Measurements from ENCODE around the gene KLF7. TPM values are rescaled to one million over a fixed set of nuclear protein-coding genes. Genes with fewer than 3 reads are reported as not detected.

Gene KLF7
- total RNA-seq, 2 experiments from 2014 or later, result not detected

DNA sequence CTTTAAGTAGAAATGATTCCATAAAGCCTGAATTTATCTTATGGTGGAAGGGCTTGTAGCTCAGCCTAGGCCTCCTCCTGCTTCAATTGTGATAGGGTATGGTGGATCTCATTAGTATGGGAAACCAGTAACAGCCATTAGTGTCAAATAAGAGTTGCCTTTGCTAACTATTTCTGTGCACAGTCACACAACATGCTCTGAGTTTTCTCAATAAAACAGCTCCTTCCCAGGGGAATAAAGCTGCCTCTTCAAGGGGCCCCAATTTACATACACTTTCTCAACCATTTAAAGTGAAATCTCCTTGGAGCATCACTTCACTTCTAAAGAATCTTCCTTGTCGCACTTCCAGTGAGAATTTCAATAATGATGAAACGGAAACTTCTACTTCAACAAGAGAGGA lies 53.4 kb downstream of the KLF7 start:
- no peaks in the 10 kb centered on the region for H3K79me2 ChIP-seq (ENCODE audit: insufficient read depth, low read depth, low read length)
- H3K4me3 ChIP-seq (ENCODE audit: low read depth, low read length, poor library complexity, severe bottlenecking), result no peak overlapping the region
- ChIA-PET POLR2A (interaction anchor here (0.9 kb wide), 1 partner anchor 13 kb away, joined by 3 read pairs; no protein-coding TSS in a partner anchor), CTCF (ENCODE audit: unreplicated experiment) (interaction anchor here (0.6 kb wide), 1 partner anchor 11 kb away, joined by 3 read pairs; no protein-coding TSS in a partner anchor)
- no peaks in the 10 kb centered on the region for H3K9me2 ChIP-seq (ENCODE audit: insufficient read depth, low read length)
- H3K27ac ChIP-seq (ENCODE audit: low read depth, low read length, poor library complexity, severe bottlenecking), result no peak overlapping the region
- no peak for DNase-seq (ENCODE audit: low spot score)
- no peak overlapping the region for H3K4me2 ChIP-seq (ENCODE audit: low read length)
- H3K9me3 ChIP-seq (ENCODE audit: low read length), result no peaks in the 10 kb centered on the region
- no peak overlapping the region for H2AFZ ChIP-seq (ENCODE audit: low read length)
- TF ChIP-seq EZH2phosphoT487 (IDR thresholded peaks at IDR 0.05; ENCODE audit: borderline replicate concordance, low read depth, low read length), result no peak
- TF ChIP-seq, protein P1, sequence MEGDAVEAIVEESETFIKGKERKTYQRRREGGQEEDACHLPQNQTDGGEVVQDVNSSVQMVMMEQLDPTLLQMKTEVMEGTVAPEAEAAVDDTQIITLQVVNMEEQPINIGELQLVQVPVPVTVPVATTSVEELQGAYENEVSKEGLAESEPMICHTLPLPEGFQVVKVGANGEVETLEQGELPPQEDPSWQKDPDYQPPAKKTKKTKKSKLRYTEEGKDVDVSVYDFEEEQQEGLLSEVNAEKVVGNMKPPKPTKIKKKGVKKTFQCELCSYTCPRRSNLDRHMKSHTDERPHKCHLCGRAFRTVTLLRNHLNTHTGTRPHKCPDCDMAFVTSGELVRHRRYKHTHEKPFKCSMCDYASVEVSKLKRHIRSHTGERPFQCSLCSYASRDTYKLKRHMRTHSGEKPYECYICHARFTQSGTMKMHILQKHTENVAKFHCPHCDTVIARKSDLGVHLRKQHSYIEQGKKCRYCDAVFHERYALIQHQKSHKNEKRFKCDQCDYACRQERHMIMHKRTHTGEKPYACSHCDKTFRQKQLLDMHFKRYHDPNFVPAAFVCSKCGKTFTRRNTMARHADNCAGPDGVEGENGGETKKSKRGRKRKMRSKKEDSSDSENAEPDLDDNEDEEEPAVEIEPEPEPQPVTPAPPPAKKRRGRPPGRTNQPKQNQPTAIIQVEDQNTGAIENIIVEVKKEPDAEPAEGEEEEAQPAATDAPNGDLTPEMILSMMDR (conservative IDR thresholded peaks at IDR 0.05; ENCODE audit: low read length), result no peak
- intact Hi-C loops (cut with micrococcal nuclease; ENCODE audit: unreplicated experiment), result no loop called here
- H4K20me1 ChIP-seq (ENCODE audit: insufficient read depth, low read length), result no peaks in the 10 kb centered on the region
- no peaks in the 10 kb centered on the region for H3K36me3 ChIP-seq (ENCODE audit: insufficient read depth, low read length)
- BruUV-seq (replicated peaks), result no TSS peak
- no peaks in the 10 kb centered on the region for H3K4me1 ChIP-seq (ENCODE audit: insufficient read depth, low read length, poor library complexity, severe bottlenecking)

DNA sequence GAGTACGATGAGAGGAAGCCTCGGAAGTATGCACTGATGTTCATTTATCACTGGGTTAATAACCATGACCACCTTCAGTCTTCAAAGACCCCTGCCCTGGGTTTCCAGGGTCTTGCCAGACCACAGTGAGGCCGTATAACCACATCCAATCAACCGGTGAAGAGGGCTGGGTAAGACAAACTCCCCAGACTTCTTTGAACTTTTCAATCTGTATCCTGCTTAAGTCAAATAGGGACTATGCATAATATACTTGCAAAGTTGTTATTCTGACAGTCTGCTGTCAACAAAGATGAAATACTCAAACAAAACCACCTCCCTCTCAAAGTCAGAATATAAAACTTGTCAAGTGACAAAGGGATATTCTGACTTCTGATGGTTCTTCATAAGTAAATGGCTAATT lies 54.0 kb downstream of the KLF7 start:
- no peak overlapping the region for H2AFZ ChIP-seq (ENCODE audit: low read length)
- no peaks in the 10 kb centered on the region for H3K79me2 ChIP-seq (ENCODE audit: insufficient read depth, low read depth, low read length)
- BruUV-seq (replicated peaks), result no TSS peak
- ChIA-PET CTCF (ENCODE audit: unreplicated experiment) (no interaction called here), POLR2A (no interaction called here)
- no peaks in the 10 kb centered on the region for H3K9me3 ChIP-seq (ENCODE audit: low read length)
- no peak overlapping the region for H3K27ac ChIP-seq (ENCODE audit: low read depth, low read length, poor library complexity, severe bottlenecking)
- no peak overlapping the region for H3K4me2 ChIP-seq (ENCODE audit: low read length)
- no peaks in the 10 kb centered on the region for H3K36me3 ChIP-seq (ENCODE audit: insufficient read depth, low read length)
- H3K4me3 ChIP-seq (ENCODE audit: low read depth, low read length, poor library complexity, severe bottlenecking), result no peak overlapping the region
- intact Hi-C loops (cut with micrococcal nuclease; ENCODE audit: unreplicated experiment), result no loop called here
- DNase-seq (ENCODE audit: low spot score), result no peak
- no peaks in the 10 kb centered on the region for H3K9me2 ChIP-seq (ENCODE audit: insufficient read depth, low read length)
- no peaks in the 10 kb centered on the region for H3K4me1 ChIP-seq (ENCODE audit: insufficient read depth, low read length, poor library complexity, severe bottlenecking)
- H4K20me1 ChIP-seq (ENCODE audit: insufficient read depth, low read length), result no peaks in the 10 kb centered on the region
- TF ChIP-seq, protein P1 (conservative IDR thresholded peaks at IDR 0.05; ENCODE audit: low read length), result no peak
- TF ChIP-seq EZH2phosphoT487 (IDR thresholded peaks at IDR 0.05; ENCODE audit: borderline replicate concordance, low read depth, low read length), result no peak

DNA sequence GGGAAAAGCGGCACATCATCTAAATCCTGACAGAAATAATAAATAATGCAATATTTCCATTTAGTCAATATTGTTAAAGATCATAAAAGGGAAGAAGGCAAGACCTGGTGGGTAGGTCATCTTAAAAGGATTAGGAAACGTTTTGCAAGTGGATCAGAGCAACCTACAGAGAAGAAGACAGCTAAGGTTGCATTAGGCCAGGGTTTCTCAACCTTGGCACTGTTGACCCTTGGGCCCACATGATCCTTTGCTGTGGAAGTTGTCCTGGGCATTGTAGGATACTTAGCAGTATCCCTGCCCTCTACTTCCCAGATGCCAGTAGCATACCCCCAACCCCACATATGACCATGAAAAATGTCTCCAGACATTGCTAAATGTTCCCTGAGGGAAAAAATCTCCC lies 55.0 kb downstream of the KLF7 start:
- Histone ChIP-seq H4K20me1 (ENCODE audit: insufficient read depth, low read length) (no peaks in the 10 kb centered on the region), H3K36me3 (ENCODE audit: insufficient read depth, low read length) (no peaks in the 10 kb centered on the region), H3K4me2 (ENCODE audit: low read length) (no peak overlapping the region), H2AFZ (ENCODE audit: low read length) (no peak overlapping the region), H3K9me3 (ENCODE audit: low read length) (no peaks in the 10 kb centered on the region), H3K4me3 (ENCODE audit: low read depth, low read length, poor library complexity, severe bottlenecking) (no peak overlapping the region), H3K4me1 (ENCODE audit: insufficient read depth, low read length, poor library complexity, severe bottlenecking) (no peaks in the 10 kb centered on the region), H3K9me2 (ENCODE audit: insufficient read depth, low read length) (no peaks in the 10 kb centered on the region), H3K27ac (ENCODE audit: low read depth, low read length, poor library complexity, severe bottlenecking) (no peak overlapping the region), H3K79me2 (ENCODE audit: insufficient read depth, low read depth, low read length) (no peaks in the 10 kb centered on the region)
- intact Hi-C loops (cut with micrococcal nuclease; ENCODE audit: unreplicated experiment), result no loop called here
- POLR2A ChIA-PET, result no interaction called here
- no TSS peak for BruUV-seq (replicated peaks)
- no peak for DNase-seq (ENCODE audit: low spot score)
- TF ChIP-seq EZH2phosphoT487 (IDR thresholded peaks at IDR 0.05; ENCODE audit: borderline replicate concordance, low read depth, low read length), result no peak
- TF ChIP-seq, protein P1 (conservative IDR thresholded peaks at IDR 0.05; ENCODE audit: low read length), result no peak
- CTCF ChIA-PET (ENCODE audit: unreplicated experiment), result no interaction called here
